Lung microvascular endothelial cell (primary cell): ENCODE data around the gene ST3GAL6. TPM values are rescaled to one million over a fixed set of nuclear protein-coding genes. Genes with fewer than 3 reads are reported as not detected.

ENCODE experiments used
- DNase-seq, 2 donors: peaks; one replicate each; pipeline versions ENCODE4 v3.0.0 to v3.0.0-alpha.2; 2010; ENCODE audit warnings: low read depth in 2 of 2
- total RNA-seq: library from RNA; depleted of rRNA; stranded (reverse); fragments of >200 nt; gene quantifications from 2 replicates; pipeline ENCODE4 v1.2.1, GENCODE V29; 2014

Gene ST3GAL6, protein sequence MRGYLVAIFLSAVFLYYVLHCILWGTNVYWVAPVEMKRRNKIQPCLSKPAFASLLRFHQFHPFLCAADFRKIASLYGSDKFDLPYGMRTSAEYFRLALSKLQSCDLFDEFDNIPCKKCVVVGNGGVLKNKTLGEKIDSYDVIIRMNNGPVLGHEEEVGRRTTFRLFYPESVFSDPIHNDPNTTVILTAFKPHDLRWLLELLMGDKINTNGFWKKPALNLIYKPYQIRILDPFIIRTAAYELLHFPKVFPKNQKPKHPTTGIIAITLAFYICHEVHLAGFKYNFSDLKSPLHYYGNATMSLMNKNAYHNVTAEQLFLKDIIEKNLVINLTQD
- total RNA-seq, result 24.8 and 30.8 TPM in 2 replicates

DNA sequence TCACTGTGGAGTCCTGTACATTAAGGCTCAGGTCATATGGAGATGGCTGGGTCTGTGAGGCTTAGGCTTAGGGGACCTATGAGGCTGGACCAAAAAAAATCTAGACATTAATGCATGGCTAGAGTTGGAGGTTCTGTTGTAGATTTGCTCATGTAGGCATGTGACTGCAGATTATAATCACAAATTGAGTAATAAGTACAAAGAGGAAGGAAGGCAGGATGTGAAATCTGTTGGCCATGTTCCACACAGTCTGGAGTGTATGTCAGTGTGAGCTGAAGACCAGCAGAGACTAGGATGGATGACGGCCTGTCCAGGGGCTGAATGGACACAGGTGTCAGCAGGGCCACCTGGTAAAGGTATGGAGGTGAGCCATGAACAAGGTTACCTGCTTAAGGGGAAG is at the start of gene ST3GAL6:
Gene ST3GAL6 (plus strand): TSS at position 265 of the 400 bp plus-strand sequence. CDS start 5,101 bp downstream, outside the sequence.
- DNase-seq, result peak; percentile 87 to 92

DNA sequence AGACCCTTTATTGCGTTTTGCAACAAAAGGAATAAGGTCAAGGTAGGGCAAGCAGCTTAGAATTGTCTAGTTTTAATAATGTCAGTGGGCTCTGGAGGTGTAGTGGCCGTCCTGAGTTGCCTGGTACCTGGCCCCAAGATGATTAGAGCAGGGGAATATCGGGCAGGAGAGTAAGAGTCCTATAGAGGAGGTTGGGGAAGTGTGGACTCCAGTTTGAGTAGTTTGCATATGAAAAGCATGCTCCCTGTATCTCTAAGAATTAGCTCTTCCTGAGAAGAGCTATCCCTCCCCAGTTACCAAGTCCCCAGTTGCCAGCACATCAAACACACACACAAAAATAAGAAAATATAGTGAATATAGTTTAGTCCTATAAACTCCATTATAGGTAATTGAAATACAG is 49.2 kb upstream of the ST3GAL6 start:
- DNase-seq, result no peak

DNA sequence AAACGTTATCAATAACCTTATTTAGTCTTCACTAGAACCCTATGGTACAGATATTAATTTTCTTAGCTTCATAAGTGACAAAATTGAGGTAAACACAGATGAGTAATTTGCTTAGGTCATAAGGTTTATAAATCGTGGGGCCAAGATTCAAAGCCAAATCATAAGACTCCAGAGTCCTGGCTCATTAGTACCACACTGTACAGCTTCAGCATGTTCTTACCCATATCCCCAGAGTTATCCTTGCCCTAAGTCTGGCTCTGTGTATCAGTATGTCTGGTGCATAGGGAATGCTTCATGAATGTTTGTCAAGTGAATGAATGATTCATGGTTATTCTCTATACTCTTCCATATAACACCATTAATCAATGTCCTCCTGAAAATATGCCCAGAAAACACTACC is 45.6 kb upstream of the ST3GAL6 start:
- no peak for DNase-seq

DNA sequence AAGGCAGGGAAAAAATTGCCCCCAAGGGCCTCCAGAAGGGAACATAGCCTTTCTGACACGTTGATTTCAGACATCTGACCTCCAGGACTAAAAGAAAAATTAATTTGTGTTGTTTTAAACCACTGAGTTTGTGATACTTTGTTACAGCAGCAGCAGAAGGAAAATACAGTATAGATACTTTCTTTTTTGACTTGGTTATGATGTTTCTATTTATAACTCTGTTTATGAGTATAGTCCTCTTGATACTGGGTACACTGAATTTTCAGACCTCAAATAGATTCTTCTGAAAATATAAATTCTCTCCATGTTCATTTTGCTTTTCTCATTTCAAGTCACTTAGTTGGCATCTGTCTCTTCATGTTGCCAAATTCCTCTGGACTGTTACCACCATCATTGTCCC is 44.4 kb upstream of the ST3GAL6 start:
- no peak for DNase-seq

DNA sequence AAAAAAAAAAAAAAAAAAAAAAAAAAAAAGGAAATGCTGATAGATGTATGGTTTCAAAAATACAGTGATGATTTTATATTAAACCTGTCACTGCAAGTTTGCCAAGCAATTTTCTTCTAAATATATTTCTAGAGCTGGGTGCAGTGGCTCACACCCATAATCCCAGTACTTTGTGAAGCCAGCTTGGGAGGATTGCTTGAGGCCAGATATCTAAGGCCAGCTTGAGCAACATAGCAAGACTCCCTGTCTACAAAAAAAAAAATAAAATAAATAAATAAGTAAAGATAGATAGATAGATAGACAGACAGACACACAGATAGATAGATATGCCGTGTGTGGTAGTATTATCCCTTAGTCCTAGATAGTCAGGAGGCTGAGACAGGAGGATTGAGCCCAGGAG is 41.4 kb upstream of the ST3GAL6 start:
- DNase-seq, result no peak

DNA sequence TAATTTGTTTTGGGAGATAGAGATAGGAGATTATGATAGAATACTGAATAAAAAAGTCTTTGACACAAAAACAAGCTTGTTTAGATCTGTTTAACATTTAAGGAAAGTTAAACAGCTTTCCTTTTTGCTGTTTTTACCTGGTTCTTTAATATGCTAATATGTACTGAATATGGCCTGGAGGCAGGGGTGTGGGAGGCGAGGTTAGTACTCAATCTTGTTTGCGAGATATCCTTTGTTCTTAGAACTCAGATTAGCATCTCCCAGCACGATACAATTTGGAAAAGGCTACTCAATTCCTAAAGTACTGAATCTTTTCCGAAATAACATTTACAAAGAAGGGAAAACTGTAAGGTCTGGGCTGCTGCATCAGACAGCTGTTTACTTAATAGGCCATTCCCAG is 40.8 kb upstream of the ST3GAL6 start:
- DNase-seq, result no peak

DNA sequence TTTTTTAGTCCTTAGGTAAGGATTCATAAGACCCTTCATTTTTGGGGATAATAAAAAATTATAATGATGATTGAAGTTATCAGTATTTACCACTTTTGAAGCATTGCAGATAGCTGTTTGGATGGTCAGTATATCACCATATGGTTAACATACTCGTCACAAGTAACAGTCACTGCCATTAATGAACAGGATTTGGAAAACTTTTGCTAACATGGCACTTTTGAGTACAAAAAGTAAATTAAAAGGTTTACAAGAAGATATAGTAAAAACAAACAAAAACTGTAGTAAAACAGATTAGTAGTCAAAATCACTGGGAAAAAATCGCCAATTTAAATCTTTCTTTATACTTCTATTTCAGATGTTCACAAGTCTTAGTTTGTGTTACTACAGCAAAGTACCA is 37.8 kb upstream of the ST3GAL6 start:
- DNase-seq, result no peak

DNA sequence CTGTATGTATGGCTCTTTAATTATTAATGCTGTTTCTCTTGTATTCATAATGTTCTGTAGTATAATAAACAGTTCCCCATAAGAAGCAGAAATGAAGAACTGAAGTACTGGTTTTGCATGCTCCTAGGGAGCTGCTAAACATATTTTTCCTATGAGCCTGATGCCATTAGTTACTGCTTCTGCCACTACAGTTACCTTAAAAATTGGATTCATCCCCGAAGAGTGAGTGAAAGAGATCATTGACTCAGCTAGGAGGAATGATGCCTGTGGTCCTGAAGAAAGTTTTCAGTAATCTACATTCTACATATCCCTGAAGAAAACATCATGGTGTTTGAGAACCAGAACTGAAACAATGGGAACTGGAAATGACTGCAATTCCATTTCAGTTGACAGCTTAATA is 37.1 kb upstream of the ST3GAL6 start:
- no peak for DNase-seq

DNA sequence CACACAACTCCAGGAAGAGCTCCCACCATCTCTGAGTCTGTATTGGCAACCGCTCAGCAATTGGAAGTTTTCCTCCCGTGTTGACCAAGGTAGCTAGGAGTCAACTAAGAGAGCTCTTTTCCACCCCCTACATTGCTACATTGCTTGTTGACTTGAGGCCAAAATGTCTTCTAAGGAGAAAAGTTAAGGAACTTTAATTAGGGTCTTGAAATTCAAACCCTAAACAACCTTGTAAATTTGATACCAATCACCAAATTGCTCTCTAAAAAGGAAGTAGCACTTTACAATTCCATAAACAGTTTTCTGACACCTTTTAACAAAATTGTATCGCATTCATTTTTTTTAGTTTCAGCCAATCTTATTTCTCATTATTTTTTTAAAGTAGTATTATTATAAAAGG is 35.5 kb upstream of the ST3GAL6 start:
- DNase-seq, result no peak

DNA sequence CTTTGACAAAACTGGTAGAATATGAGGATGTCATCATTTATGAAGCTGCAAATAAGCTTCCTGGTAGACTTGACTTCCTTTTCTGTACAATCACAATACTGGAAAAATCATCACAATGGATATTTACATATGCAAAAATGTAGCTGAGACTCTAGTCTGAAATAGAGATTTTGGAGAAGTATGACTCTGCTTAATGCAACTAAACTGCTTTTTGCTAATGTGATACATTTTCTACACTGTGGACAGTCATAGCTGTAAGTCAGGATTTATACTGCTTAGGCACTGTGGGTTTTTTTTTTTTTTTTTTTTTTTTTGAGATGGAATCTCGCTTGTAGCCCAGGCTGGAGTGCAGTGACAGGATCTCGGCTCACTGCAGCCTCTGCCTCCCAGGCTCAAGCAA is 34.5 kb upstream of the ST3GAL6 start:
- DNase-seq, result no peak

DNA sequence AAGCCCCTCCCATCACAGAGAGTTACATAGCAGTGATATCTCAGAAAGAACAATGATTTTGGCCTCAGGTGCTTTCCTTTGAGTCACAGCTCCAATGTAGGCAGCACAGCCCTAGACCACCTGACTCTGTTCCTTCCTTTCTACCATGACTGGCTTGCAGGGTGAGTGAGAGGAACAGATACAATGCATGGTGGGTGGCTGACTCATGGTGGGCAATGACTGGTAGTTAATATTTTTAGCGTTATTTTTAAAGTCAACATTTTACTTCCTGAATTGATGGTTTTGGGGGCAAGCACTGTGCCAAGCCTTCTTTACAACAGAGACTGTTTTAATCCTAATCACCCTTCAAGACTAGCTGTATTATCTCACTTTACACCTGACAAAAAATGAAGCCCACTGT is 32.8 kb upstream of the ST3GAL6 start:
- DNase-seq, result peak; percentile 94 to 95

DNA sequence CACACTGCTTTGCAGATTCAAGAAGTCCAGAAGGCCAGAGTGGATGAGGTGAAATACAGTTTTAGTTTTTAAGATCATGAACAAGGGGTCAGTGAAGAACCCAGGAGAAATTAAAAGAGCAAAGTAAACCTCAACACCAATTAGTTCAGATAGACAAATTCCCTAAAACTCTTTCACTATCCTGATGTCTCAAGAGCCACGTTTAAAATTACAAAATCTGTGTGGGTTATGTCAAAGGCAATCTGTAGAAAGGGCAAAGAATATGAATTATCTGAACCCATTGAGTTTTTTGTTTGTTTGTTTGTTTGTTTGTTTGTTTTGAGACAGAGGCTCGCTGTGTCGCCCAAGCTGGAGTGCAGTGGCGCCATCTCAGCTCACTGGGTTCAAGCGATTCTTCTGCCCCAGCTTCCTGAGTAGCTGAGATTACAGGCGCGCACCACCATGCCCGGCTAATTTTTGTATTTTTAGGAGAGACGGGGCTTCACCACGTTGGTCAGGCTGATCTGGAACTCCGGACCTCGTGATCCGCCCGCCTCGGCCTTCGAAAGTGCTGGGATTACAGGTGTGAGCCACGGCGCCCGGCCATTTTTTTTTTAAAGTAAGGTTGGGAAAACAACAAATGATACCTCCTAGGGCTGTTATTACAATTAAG is 32.1 kb upstream of the ST3GAL6 start:
- DNase-seq, result no peak

DNA sequence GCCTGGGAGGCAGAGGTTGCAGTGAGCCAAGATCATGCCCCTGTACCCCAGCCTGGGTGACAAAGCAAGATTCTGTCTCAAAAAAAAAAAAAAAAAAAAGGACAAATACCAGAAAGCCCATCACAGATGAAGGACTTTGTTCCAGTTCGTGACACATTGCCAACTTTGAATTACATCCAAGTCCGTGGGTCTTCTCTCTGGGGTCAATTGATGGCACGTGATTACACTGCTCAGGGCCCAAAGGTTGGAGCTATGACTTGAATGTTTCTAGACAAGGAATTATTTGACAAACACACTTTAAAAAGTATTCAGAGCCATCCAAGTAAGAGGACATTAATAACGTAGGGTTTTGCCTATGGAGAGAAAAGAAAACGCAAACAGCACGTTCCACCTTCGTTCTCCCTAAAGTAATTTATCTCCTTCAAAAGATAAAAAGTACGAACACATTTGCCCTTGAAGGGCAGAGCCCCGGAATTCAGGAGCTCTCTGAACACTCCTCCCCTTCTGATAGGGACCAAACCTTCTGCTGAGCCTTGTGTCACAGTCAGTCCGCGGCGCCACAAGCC is 31.3 kb upstream of the ST3GAL6 start:
- peak; percentile 23 to 52 for DNase-seq

DNA sequence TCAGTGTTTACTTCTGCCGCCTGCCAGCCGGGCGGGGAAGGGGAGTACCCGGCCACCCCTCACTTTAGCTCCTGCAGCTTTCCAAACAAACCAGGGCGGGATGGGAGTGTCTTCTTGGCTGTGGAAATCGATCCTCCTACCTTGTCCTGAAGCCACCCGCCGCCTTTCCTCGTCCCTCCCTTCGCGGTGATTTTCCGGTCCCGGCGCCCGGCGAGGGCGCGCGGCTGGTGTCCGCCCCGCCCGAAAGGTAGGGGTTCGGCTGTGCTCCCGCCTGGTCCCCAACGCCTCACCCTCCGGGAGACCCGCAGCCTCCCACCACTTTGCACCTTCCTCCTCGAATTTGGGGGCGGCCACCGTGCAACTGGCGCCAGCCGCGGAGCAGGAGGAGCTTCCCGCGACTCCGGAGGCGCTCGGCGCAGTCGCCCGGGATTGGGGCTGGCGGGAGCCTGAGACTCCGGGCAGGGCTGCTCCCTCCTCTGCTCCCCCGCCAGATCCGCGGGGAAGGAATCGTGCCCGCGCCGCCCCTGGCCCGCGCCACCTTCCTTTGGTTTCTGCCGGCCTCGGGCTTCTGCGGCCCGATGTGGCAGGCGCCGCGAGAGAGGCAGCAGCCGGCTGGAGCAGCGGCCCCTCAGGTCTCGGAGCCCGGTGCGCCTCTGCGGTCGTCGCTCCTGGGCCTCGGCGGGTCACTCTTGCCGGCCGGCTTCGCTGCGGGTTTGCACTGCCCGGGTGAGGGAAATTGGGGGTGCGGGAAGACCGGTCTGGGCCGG is 30.7 kb upstream of the ST3GAL6 start:
- peak; percentile 64 to 71 for DNase-seq

DNA sequence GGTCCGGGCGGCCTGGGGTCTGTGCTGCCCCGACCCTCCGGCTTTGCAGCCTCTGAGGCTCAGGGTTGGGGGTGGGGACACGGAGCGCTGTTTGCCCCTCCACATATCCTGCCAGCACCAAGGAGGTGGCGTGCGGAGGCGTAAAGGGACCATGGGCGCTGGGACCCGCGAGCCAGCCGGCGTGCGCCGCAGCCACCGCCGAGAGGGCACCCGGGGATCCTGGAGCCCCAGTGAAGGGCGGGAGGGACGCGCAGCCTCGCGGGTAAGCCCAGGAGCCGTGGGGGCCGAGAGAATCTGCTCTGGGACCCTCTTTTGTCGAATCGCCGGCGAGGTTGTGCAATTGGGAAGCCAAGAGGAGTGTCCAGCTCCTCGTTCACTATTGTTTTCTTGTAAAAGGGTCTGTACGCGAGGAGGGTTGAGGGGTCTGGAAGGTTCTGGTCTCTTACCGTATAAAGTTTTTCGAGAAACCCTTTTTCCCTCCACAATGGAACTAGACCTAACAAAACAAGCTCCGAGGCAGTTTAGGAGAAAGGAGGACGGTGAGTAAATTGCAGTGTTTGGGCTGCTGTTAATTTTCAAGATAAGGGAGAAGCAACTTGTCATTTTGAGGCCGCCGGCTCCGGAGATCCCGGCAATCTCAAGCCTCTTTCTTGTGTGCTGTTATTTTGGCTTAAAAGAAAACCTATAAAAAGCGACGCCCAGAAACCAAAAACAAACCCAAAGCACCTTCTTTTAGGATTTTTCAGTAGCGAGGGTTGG is 29.9 kb upstream of the ST3GAL6 start:
- DNase-seq, result peak; percentile 43 to 45

DNA sequence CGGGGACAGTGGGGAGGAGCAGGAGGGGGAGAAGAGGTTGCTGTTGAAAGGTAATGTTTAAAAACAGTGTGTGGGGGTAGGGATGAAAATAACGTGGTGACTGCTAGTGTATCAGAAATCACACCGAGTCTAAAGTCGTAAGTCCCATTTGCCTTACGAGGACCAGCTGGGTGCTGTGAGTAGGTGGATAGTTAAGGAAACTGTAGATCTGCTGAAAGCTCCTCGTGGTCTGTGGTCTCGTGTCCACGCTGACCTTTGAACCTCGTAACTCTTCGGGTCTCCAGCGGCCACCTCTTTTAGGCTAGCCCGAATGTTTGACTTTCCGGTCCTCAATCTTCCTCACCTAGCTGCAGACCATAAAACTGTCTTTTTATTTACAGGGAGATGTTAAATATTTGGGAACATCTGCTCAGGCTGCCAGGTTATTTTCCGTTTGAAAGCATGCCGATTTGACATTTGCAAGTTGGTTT is 29.3 kb upstream of the ST3GAL6 start:
- DNase-seq, result peak; percentile 53 to 59

DNA sequence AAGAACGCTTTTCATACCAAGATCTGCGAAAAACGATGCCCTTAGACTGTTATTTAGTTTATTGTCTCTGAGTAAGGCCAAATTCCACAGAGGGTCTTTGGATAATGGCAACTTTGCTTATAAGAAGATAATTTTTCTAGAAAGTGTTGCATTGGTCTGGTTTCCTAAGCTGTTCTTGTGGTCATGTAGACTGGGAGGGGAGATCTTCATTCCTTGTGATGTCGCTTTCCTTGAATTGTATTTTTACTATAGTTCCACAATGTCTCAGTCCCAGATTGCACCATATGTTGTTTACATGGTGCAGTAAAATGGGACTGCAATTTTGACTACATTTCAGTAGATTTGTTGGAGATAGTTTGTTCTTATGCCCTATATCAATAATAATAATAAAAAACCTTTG is 28.8 kb upstream of the ST3GAL6 start:
- DNase-seq, result peak in 1 of 2 donors; percentile 39

DNA sequence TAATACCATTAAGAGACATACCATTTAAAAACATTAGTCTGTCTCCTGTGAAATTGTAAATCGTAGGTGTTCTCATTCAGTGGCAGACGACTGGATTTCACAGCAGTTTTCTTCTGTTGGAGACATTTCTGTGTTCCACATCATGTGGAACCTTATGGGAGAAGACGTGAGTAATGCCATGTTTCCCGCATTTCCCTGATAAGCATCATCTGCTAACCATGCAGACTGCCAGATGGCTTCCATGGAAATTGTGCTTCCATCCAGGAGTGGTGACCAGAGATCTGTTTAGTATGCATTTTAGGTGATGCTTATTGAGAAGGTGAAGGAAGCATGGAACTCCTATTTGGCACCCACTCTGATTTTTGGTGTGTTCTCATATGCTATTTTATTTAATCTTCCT is 28.4 kb upstream of the ST3GAL6 start:
- peak; percentile 32 to 84 for DNase-seq

DNA sequence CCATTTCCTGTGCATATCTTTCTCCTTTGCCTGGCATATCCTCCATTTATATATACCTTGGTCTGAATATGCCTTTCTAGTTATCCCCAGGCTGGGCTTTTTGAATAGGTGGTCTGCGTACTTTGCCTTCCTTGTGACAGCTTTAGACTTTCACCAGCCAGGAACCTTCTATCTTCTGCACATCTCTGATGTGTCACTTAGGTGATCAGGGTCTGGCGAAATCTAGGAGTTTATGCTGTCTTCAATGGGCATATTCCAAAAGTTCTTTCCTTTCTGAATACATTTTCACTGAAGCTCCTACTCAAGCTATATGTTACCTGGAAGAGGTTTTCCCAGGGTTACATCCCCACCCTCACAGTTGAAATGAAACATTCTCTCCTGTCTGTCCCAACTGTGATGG is 27.8 kb upstream of the ST3GAL6 start:
- DNase-seq, result no peak

DNA sequence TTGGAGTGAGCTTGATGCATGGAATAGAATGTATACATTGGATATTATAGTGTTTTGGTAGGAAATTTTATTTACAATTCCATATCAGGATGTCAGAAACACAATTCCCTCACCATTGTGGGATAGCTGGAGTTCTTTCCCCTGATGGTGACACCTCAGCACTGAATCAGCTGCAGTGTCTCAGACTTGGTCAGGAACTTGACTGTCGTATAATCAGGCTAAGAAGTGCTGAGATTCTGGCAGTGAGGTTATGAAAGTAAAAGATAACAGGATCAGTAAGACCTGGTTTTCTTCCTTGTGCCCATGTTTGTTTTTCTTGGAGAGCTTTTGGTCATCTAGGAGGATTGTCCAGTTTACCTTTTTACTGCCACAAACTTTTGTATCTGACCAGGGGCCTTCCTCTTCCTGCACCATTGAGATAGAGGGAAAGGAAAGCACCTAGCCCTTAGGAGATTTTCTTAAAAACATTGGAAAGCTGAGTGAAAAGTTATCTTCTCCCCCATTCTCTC is 27.3 kb upstream of the ST3GAL6 start:
- peak in 1 of 2 donors; percentile 44 for DNase-seq

DNA sequence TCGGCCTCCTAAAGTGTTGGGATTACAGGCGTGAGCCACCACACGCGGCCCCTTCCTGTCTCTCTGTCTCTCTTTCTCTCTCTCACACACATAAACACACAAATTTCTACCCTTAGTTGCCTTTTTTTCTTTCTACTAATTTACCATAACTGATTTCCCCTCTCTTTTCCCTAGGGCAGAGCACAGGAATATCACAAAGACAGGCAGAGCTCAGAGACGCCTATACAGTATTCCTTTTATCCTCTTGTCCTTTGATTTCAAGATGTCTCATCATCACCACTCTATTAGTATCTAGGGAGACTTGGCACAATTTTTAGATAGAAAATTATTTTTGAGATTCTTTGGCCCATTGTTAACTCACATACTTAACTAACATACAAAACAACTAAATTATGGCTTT is 25.8 kb upstream of the ST3GAL6 start:
- no peak for DNase-seq
